ENCODE measurements around the gene LUC7L.
A peak's percentile ranks its signal among the peaks of the same experiment; 100 is the strongest.
"Not testable (repeated sequence)": the region's sequence is repeated elsewhere in the genome, so short reads cannot be mapped to it uniquely, and the experiment has no call there.

Gene LUC7L

DNA sequence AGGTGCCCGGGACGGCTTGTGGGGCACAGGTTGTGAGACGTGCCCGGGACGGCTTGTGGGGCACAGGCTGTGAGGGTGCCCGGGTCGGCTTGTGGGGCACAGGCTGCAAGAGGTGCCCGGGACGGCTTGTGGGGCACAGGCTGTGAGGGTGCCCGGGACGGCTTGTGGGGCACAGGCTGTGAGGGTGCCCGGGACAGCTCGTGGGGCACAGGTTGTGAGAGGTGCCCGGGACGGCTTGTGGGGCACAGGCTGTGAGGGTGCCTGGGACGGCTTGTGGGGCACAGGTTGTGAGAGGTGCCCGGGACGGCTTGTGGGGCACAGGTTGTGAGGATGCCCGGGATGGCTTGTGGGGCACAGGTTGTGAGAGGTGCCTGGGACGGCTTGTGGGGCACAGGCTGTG lies 69.0 kb downstream of the LUC7L start:
- not testable (repeated sequence) for H3K9ac ChIP-seq (ENCODE audit: low read length); H3K36me3 ChIP-seq (ENCODE audit: insufficient read depth, low read length); H3K27ac ChIP-seq (ENCODE audit: low read depth, low read length); H3K9me3 ChIP-seq (ENCODE audit: low read length); H3K4me1 ChIP-seq (ENCODE audit: insufficient read depth, low read length); H3K4me3 ChIP-seq (ENCODE audit: low read depth in 1 of 2, low read length in 2 of 2)
- peaks cover 8 to 21% of the 10 kb centered on the region in 2 donors for H3K27me3 ChIP-seq (ENCODE audit: control insufficient read depth in 1 of 2, insufficient read depth in 2 of 2, low read length in 2 of 2)

DNA sequence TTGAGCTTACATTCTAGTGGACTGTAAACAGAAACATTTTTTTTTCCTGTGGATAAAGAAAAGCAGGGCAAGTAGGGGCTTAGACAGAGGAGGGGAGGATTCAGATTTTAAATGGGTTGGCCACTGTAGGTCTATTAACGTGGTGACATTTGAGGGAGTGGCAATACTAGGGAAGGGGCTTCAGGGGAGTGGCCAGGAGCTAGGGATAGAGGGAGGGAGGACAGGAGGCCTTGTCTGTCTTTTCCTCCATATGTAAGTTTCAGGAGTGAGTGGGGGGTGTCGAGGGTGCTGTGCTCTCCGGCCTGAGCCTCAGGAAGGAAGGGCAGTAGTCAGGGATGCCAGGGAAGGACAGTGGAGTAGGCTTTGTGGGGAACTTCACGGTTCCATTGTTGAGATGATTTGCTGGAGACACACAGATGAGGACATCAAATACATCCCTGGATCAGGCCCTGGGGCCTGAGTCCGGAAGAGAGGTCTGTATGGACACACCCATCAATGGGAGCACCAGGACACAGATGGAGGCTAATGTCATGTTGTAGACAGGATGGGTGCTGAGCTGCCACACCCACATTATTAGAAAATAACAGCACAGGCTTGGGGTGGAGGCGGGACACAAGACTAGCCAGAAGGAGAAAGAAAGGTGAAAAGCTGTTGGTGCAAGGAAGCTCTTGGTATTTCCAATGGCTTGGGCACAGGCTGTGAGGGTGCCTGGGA lies 70.0 kb downstream of the LUC7L start:
- Histone ChIP-seq H3K27me3 (ENCODE audit: control insufficient read depth in 1 of 2, insufficient read depth in 2 of 2, low read length in 2 of 2) (peaks cover 13 to 26% of the 10 kb centered on the region in 2 donors), H3K4me3 (ENCODE audit: low read depth in 1 of 2, low read length in 2 of 2) (no peak overlapping the region), H3K27ac (ENCODE audit: low read depth, low read length) (no peak overlapping the region)

GRCh38 chr16:155031-155398 lies 74.2 kb downstream of the LUC7L start:
- H3K27me3 ChIP-seq (ENCODE audit: control insufficient read depth in 1 of 2, insufficient read depth in 2 of 2, low read length in 2 of 2), result peaks cover 13 to 28% of the 10 kb centered on the region in 2 donors
- H3K9me3 ChIP-seq (ENCODE audit: low read length), result no peaks in the 10 kb centered on the region
- no peak overlapping the region for H3K9ac ChIP-seq (ENCODE audit: low read length)
- H3K27ac ChIP-seq (ENCODE audit: low read depth, low read length), result no peak overlapping the region
- peaks cover 6% of the 10 kb centered on the region for H3K4me1 ChIP-seq (ENCODE audit: insufficient read depth, low read length)
- peak overlapping the region in 1 of 2 donors; percentile 45 for H3K4me3 ChIP-seq (ENCODE audit: low read depth in 1 of 2, low read length in 2 of 2)
- H3K36me3 ChIP-seq (ENCODE audit: insufficient read depth, low read length), result no peaks in the 10 kb centered on the region

More for the DNA sequence above, 70.0 kb downstream of the LUC7L start:
- Histone ChIP-seq H3K4me1 (ENCODE audit: insufficient read depth, low read length) (peaks cover 6% of the 10 kb centered on the region), H3K9ac (ENCODE audit: low read length) (no peak overlapping the region), H3K36me3 (ENCODE audit: insufficient read depth, low read length) (no peaks in the 10 kb centered on the region), H3K9me3 (ENCODE audit: low read length) (no peaks in the 10 kb centered on the region)

DNA sequence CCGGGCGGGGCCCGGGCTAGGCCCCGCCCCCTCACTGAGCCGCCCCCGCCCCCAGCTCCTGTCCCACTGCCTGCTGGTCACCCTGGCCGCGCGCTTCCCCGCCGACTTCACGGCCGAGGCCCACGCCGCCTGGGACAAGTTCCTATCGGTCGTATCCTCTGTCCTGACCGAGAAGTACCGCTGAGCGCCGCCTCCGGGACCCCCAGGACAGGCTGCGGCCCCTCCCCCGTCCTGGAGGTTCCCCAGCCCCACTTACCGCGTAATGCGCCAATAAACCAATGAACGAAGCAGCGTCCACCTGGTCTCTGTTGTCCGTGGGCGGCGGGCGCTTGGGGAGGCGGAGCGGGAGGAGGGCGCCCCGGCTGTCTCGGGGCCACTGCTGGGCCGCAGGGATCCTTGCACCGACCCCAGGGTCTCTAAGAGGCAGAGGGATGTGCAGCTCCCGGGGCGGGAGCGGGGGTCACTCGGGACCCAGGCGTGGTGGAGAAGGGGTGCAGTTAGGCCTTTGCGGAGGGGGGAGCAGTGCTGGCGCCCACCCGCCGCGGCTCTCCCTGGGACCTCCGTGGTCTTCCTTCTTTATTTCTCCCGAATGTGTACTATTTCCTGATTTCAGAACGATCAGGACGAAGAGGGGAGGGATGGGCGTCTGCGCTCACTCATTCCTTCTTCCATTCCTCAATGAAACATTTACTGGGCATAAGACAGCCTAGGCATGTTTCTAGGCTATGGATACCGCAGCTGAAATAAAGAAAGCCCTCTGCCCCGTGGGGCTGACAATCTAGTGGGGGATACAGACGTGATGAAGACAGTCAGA lies 74.8 kb downstream of the LUC7L start:
- Histone ChIP-seq H3K27ac (ENCODE audit: low read depth, low read length) (no peak overlapping the region), H3K9me3 (ENCODE audit: low read length) (no peaks in the 10 kb centered on the region), H3K4me3 (ENCODE audit: low read depth in 1 of 2, low read length in 2 of 2) (peak overlapping the region; percentile 2 to 45), H3K9ac (ENCODE audit: low read length) (no peak overlapping the region), H3K36me3 (ENCODE audit: insufficient read depth, low read length) (no peaks in the 10 kb centered on the region), H3K4me1 (ENCODE audit: insufficient read depth, low read length) (peaks cover 6% of the 10 kb centered on the region), H3K27me3 (ENCODE audit: control insufficient read depth in 1 of 2, insufficient read depth in 2 of 2, low read length in 2 of 2) (peaks cover 13 to 28% of the 10 kb centered on the region in 2 donors)

- H3K9ac ChIP-seq (ENCODE audit: low read length); H3K4me1 ChIP-seq (ENCODE audit: insufficient read depth, low read length); H3K36me3 ChIP-seq (ENCODE audit: insufficient read depth, low read length); H3K27ac ChIP-seq (ENCODE audit: low read depth, low read length); H3K9me3 ChIP-seq (ENCODE audit: low read length); H3K4me3 ChIP-seq (ENCODE audit: low read depth in 1 of 2, low read length in 2 of 2): not testable (repeated sequence)
- peaks cover 13 to 28% of the 10 kb centered on the region in 2 donors for H3K27me3 ChIP-seq (ENCODE audit: control insufficient read depth in 1 of 2, insufficient read depth in 2 of 2, low read length in 2 of 2)
Observed at GRCh38 chr16:153550-154216, 75.6 kb downstream of the LUC7L start.

GRCh38 chr16:153129-153521 lies 76.1 kb downstream of the LUC7L start:
- H3K4me3 ChIP-seq (ENCODE audit: low read depth in 1 of 2, low read length in 2 of 2); H3K9me3 ChIP-seq (ENCODE audit: low read length); H3K9ac ChIP-seq (ENCODE audit: low read length); H3K27ac ChIP-seq (ENCODE audit: low read depth, low read length); H3K36me3 ChIP-seq (ENCODE audit: insufficient read depth, low read length); H3K4me1 ChIP-seq (ENCODE audit: insufficient read depth, low read length): not testable (repeated sequence)
- peaks cover 13 to 24% of the 10 kb centered on the region in 2 donors for H3K27me3 ChIP-seq (ENCODE audit: control insufficient read depth in 1 of 2, insufficient read depth in 2 of 2, low read length in 2 of 2)

DNA sequence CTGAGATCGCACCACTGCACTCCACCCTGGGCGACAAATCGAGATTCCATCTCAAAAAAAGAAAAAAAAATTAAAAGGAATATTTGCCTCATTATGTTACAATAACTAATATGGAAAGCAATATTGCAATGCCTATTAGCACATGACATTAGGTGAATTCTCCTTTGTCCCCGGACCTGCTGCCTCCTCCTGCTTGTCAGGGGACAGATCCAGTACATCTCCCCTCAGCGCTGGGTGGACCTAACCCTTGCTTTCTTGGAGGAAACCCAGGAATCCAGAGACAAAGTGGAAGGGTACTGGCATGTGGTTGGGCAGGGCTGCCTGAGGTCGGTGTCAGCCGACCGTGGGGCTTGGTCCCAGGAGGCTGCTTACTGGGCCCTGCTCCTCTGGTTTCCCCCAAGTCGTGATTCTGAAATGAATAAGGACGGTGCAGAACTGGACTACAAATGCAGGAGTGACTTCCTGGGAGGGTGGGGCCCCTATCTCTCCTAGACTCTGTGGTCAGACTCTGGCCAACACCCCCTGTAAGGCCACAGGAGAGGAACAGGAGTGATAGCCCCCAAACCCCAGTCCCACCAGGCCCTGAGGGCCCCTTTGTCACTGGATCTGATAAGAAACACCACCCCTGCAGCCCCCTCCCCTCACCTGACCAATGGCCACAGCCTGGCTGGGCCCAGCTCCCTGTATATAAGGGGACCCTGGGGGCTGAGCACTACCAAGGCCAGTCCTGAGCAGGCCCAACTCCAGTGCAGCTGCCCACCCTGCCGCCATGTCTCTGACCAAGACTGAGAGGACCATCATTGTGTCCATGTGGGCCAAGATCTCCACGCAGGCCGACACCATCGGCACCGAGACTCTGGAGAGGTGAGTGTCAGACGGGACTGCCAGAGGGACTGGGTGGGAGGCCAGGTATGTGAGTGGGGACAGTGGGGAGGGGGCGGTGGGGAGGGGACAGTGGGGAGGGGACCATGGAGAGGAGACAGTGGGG lies 76.8 kb downstream of the LUC7L start, which contains the start of gene HBZ:
Gene HBZ (plus strand): TSS at position 504 of the 988 bp plus-strand sequence. CDS start 266 bp downstream, at position 770.
- Histone ChIP-seq H3K36me3 (ENCODE audit: insufficient read depth, low read length) (no peaks in the 10 kb centered on the region), H3K9me3 (ENCODE audit: low read length) (no peaks in the 10 kb centered on the region), H3K4me1 (ENCODE audit: insufficient read depth, low read length) (peaks cover 6% of the 10 kb centered on the region), H3K9ac (ENCODE audit: low read length) (no peak within 1 kb of the TSS), H3K27me3 (ENCODE audit: control insufficient read depth in 1 of 2, insufficient read depth in 2 of 2, low read length in 2 of 2) (peaks cover 13 to 18% of the 10 kb centered on the region in 2 donors), H3K4me3 (ENCODE audit: low read depth in 1 of 2, low read length in 2 of 2) (no peak within 1 kb of the TSS), H3K27ac (ENCODE audit: low read depth, low read length) (no peak within 1 kb of the TSS)

DNA sequence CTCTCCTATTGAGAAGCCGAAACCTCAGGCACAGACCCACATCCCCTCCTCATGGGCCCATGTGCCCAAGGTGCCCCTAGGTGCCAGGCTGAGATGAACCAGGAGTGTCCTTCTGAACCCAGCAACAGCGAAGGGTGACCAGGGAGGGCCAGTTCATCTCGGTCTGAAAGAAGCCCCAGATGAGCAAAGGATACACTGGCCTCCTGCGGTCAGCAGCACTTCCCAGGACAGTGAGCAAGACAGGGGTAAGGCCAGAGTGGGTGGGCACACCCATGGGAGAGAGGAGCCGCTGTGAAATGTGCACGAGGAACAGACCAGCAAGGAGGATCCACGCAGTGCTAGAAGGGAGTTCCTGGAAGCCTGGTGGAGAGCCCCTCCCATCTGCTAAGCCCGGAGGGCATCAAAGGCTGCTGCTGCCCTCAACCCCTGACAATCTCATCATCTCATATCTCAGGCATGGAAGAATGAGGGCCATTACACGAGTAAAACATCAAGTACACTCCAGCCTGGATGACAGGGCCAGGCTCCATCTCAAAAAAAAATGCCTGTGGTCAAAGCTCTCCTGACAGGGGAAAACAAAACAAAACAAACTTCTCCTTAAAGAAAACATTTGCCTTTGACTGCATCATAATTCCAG lies 80.1 kb downstream of the LUC7L start:
- Histone ChIP-seq H3K9ac (ENCODE audit: low read length) (no peak overlapping the region), H3K4me1 (ENCODE audit: insufficient read depth, low read length) (no peaks in the 10 kb centered on the region), H3K9me3 (ENCODE audit: low read length) (no peaks in the 10 kb centered on the region), H3K4me3 (ENCODE audit: low read depth in 1 of 2, low read length in 2 of 2) (no peak overlapping the region), H3K27me3 (ENCODE audit: control insufficient read depth in 1 of 2, insufficient read depth in 2 of 2, low read length in 2 of 2) (no peaks in the 10 kb centered on the region), H3K27ac (ENCODE audit: low read depth, low read length) (no peak overlapping the region), H3K36me3 (ENCODE audit: insufficient read depth, low read length) (no peaks in the 10 kb centered on the region)

DNA sequence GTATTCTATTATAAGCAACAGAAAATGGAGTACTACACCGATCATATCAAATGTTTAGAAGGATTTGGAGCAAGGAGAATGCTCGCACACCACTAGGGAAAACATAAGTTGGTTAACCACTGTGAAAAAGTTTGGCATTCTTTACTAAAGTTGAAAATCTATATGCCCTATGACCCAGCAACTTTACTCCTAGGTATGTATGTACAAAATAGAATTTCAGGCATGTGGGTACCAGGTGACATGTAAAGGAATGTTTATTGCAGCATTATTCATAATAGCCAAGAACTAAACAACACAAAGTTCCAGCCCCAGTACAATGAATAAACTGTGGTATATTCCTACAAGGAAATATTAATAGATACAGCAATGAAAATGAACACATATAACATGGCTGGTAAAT lies 82.6 kb downstream of the LUC7L start:
- Histone ChIP-seq H3K9ac (ENCODE audit: low read length) (no peak overlapping the region), H3K27me3 (ENCODE audit: control insufficient read depth in 1 of 2, insufficient read depth in 2 of 2, low read length in 2 of 2) (no peaks in the 10 kb centered on the region), H3K27ac (ENCODE audit: low read depth, low read length) (no peak overlapping the region), H3K9me3 (ENCODE audit: low read length) (no peaks in the 10 kb centered on the region), H3K4me1 (ENCODE audit: insufficient read depth, low read length) (no peaks in the 10 kb centered on the region), H3K4me3 (ENCODE audit: low read depth in 1 of 2, low read length in 2 of 2) (no peak overlapping the region), H3K36me3 (ENCODE audit: insufficient read depth, low read length) (no peaks in the 10 kb centered on the region)

DNA sequence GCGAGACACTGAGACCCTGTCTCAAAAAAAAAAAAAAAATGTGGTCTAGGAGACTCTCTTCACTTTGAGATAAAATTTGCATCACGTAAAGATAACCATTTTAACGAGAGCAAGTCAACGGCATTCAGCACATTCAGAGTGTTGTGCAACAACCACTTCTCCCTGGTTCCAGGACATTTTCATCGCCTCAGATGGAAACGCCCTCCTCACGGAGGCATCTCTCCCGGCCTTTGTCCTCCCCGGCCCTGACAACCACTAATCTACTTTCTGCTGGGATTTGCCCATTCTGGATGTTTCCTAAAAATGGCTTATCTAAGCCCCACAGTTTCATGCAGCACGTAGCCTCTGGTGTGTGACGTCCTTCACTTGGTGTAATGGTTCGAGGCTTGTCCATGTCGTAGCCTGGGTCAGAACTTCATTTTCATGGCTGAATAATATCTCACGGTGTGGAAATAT lies 84.4 kb downstream of the LUC7L start:
- H3K36me3 ChIP-seq (ENCODE audit: insufficient read depth, low read length), result no peaks in the 10 kb centered on the region
- no peaks in the 10 kb centered on the region for H3K27me3 ChIP-seq (ENCODE audit: control insufficient read depth in 1 of 2, insufficient read depth in 2 of 2, low read length in 2 of 2)
- H3K27ac ChIP-seq (ENCODE audit: low read depth, low read length), result no peak overlapping the region
- H3K9me3 ChIP-seq (ENCODE audit: low read length), result no peaks in the 10 kb centered on the region
- H3K9ac ChIP-seq (ENCODE audit: low read length), result no peak overlapping the region
- H3K4me3 ChIP-seq (ENCODE audit: low read depth in 1 of 2, low read length in 2 of 2), result no peak overlapping the region
- no peaks in the 10 kb centered on the region for H3K4me1 ChIP-seq (ENCODE audit: insufficient read depth, low read length)
